ENCODE measurements around the gene KIRREL2. TPM values are rescaled to one million over a fixed set of nuclear protein-coding genes. Genes with fewer than 3 reads are reported as not detected.
"Not testable (repeated sequence)": the region's sequence is repeated elsewhere in the genome, so short reads cannot be mapped to it uniquely, and the experiment has no call there.

KIRREL2 gene
- polyA plus RNA-seq, 3 donors: 12.3 to 13.0 (median 12.7) TPM

- no peak for DNase-seq
These were observed 39.4 kb downstream of the KIRREL2 start for GRCh38 chr19:35895911-35896642.

- no peak for DNase-seq
These were observed 39.9 kb downstream of the KIRREL2 start for GRCh38 chr19:35896643-35897040.

GRCh38 chr19:35897706-35898451, 41.2 kb downstream of the KIRREL2 start:
- DNase-seq: no peak

GRCh38 chr19:35898499-35898809, 41.7 kb downstream of the KIRREL2 start:
- no peak for DNase-seq

GRCh38 chr19:35899547-35900214, 43.0 kb downstream of the KIRREL2 start:
- peak; percentile 82 for DNase-seq

GRCh38 chr19:35901055-35901644, 44.4 kb downstream of the KIRREL2 start:
- DNase-seq: no peak

GRCh38 chr19:35901854-35902661, 45.3 kb downstream of the KIRREL2 start, which contains the start of gene HCST:
TSS of gene HCST (plus strand) at chr19:35902529. CDS start at chr19:35902594, 65 bp downstream.
- DNase-seq: no peak

GRCh38 chr19:35902870-35903475, 46.3 kb downstream of the KIRREL2 start:
- DNase-seq: no peak

- peak; percentile 62 for DNase-seq
These were observed 47.0 kb downstream of the KIRREL2 start for GRCh38 chr19:35903550-35904179.

GRCh38 chr19:35904311-35905068, 47.8 kb downstream of the KIRREL2 start:
- DNase-seq: no peak

- DNase-seq: no peak
These were observed 48.5 kb downstream of the KIRREL2 start for GRCh38 chr19:35905178-35905727.

GRCh38 chr19:35907377-35907745, 50.6 kb downstream of the KIRREL2 start:
- no peak for DNase-seq

- no peak for DNase-seq
These were observed 51.3 kb downstream of the KIRREL2 start, which contains the start of gene TYROBP for GRCh38 chr19:35908010-35908441. TSS of gene TYROBP (minus strand) at chr19:35908295. CDS start at chr19:35908228, 67 bp downstream.

- DNase-seq: no peak
These were observed 52.4 kb downstream of the KIRREL2 start for GRCh38 chr19:35908973-35909683.

GRCh38 chr19:35909684-35910035, 52.9 kb downstream of the KIRREL2 start:
- DNase-seq: no peak

GRCh38 chr19:35910355-35910754, 53.6 kb downstream of the KIRREL2 start:
- not testable (repeated sequence) for DNase-seq

- DNase-seq: no peak
These were observed 54.5 kb downstream of the KIRREL2 start for GRCh38 chr19:35911173-35911572.

GRCh38 chr19:35911790-35912189, 55.1 kb downstream of the KIRREL2 start:
- no peak for DNase-seq

GRCh38 chr19:35913589-35913988, 56.9 kb downstream of the KIRREL2 start:
- no peak for DNase-seq

Data from renal pelvis (tissue), 4 donors.